ENCODE results near the gene GAREM1. TPM values are rescaled to one million over a fixed set of nuclear protein-coding genes. Genes with fewer than 3 reads are reported as not detected.

Gene GAREM1
- total and polyA plus RNA-seq, 2 of the 8 experiments (the other 6 are each of a cell fraction or from before 2014, with no cell fraction given), result 3.6 to 9.2 TPM

DNA sequence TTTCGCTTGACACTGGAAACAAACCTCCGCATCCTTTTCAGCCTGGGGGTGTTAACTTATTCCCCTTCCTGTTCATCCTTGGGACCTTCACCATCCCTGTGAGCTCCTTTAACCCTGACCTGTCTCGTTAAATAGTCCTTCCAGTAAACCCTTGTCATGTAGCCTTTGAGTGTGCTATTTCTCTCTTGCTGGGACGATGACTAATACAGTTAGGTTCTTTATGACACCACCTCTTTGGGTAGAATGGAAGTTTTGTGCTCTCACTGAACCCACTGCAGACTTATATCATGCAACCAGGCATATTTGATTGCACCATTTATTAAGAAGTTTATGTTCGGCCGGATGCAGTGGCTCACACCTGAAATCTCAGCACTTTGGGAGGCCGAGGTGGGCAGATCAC, 40.5 kb upstream of the GAREM1 start (continued):
- TF ChIP-seq, protein P1, sequence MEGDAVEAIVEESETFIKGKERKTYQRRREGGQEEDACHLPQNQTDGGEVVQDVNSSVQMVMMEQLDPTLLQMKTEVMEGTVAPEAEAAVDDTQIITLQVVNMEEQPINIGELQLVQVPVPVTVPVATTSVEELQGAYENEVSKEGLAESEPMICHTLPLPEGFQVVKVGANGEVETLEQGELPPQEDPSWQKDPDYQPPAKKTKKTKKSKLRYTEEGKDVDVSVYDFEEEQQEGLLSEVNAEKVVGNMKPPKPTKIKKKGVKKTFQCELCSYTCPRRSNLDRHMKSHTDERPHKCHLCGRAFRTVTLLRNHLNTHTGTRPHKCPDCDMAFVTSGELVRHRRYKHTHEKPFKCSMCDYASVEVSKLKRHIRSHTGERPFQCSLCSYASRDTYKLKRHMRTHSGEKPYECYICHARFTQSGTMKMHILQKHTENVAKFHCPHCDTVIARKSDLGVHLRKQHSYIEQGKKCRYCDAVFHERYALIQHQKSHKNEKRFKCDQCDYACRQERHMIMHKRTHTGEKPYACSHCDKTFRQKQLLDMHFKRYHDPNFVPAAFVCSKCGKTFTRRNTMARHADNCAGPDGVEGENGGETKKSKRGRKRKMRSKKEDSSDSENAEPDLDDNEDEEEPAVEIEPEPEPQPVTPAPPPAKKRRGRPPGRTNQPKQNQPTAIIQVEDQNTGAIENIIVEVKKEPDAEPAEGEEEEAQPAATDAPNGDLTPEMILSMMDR (IDR thresholded peaks at IDR 0.05; ENCODE audit: control extremely low read depth in 1 of 3, insufficient read depth in 1 of 3, low read depth in 1 of 3, low read length in 3 of 3), result no peak
- TF ChIP-seq NRF1 (IDR thresholded peaks at IDR 0.05; ENCODE audit: low read depth, low read length) (no peak), SAP30 (IDR thresholded peaks at IDR 0.05; ENCODE audit: insufficient read depth, insufficient replicate concordance, low read length) (no peak), CREB1 (IDR thresholded peaks at IDR 0.05) (no peak), EP300 (IDR thresholded peaks at IDR 0.05; ENCODE audit: borderline replicate concordance in 1 of 2, low read depth in 2 of 2, low read length in 2 of 2) (no peak), SP2 (IDR thresholded peaks at IDR 0.05; ENCODE audit: low read length) (no peak), BACH1 (IDR thresholded peaks at IDR 0.05; ENCODE audit: low read length) (no peak), TCF12 (IDR thresholded peaks at IDR 0.05; ENCODE audit: low read depth, low read length) (no peak)
- TF ChIP-seq, protein P2, sequence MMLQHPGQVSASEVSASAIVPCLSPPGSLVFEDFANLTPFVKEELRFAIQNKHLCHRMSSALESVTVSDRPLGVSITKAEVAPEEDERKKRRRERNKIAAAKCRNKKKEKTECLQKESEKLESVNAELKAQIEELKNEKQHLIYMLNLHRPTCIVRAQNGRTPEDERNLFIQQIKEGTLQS (IDR thresholded peaks at IDR 0.05; ENCODE audit: insufficient read depth, low read depth, low read length), result no peak

All from H1 (cell line).